ENCODE measurements around the gene EXOC7.
"Not testable (repeated sequence)": the region's sequence is repeated elsewhere in the genome, so short reads cannot be mapped to it uniquely, and the experiment has no call there.

Gene EXOC7

DNA sequence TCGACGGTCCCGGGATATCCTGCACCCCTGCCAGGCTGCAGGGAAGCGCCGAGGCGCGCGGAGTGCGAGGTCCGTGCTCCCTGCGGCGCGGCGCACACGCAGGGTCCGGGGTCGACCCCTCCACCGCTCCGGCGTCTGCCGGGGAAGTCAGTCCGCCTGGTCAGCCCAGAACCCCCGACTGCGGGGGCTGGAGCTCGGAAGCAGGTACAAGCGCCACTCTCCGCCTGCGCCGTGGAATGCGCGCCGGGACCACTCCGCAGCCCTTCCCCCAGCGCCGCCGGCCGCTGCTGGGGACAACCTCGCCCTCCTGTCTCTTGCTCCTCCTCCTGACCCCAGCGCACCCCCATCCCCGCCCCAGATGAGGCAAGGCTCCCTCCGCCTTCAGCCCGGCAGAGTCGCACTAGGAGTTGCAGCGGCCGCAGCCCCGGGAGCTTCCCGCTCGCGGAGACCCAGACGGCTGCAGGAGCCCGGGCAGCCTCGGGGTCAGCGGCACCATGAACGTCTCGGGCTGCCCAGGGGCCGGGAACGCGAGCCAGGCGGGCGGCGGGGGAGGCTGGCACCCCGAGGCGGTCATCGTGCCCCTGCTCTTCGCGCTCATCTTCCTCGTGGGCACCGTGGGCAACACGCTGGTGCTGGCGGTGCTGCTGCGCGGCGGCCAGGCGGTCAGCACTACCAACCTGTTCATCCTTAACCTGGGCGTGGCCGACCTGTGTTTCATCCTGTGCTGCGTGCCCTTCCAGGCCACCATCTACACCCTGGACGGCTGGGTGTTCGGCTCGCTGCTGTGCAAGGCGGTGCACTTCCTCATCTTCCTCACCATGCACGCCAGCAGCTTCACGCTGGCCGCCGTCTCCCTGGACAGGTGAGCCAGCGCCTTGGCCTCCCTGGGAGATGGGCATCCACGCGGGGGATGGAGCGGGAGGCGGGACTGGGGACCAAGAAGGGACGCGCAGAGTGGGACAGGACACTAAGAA lies 28.9 kb downstream of the EXOC7 start, which contains the start of gene GALR2:
TSS of gene GALR2 (plus strand) at position 392 of the 974 bp plus-strand sequence. CDS start at position 495, 103 bp downstream.
- no peak for DNase-seq (ENCODE audit: low read depth)

DNA sequence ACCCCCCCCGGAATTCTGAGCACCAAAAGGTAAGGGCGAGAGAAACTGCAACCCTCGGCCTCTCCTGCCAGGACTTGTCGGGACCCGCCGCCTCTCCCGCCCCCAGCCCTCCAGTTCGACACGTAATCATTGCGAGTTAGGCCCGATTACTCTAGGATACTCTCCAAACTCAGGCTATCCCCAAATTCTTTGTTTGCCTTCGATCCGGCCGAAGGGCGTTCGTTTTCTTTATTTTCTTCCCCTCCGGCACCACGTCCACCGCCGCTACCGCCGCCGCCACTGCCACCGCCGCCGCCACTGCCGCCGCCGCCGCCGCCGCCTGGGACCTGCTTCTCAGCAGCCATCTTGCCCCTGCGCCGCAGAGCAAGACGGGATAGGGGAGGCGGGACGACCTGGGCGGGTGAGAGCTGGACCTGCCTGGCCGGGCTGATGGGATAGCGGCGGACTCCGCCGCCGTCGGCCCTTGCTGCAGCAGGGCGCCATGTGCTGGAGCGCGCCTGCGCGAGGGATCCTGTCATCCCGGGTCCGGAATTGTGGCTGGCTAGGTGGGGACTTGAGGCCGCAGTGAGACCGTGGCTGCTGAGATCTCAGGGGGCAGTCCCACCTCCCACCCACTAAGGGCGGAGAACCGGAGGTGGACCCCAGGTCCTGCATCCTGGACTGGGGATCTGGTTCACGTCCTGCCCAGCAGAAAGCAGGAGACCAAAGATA lies 31.3 kb downstream of the EXOC7 start, which contains the start of gene SRP68:
TSS of gene SRP68 (minus strand) at position 370 of the 711 bp plus-strand sequence. CDS start at position 344, 26 bp downstream.
- DNase-seq (ENCODE audit: low read depth) = peak; percentile 80

DNA sequence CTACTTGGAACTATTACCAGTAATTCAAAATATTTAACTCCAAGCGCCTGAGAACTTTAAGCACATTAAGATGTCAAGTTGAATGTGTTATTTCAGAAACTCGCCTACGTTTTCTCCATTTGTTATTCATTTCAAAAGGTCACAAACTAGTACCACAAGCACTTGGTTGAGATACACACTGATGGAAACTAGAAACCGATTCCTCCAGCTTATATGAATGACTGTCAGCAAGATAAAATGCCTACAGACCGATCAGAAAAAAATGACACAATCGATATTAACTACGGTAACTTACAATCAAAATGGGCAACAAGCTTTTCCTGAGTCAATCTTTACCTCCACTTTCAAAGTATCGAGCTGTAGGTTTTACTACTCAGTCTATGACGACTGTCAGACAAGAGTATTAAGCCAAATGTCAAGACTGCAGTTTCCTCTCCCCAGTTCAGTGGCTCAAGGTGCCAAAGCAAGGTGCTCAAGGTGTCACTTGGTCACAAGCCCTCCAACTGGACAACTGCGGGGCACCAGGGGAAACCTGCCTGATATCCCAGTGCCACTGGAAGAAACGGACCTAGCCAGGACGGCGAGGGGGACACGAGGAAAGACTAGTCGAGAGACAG lies 31.9 kb downstream of the EXOC7 start:
- no peak for DNase-seq (ENCODE audit: low read depth)

- DNase-seq (ENCODE audit: low read depth) = no peak
These were observed 37.8 kb downstream of the EXOC7 start for GRCh38 chr17:76065775-76066174.

DNA sequence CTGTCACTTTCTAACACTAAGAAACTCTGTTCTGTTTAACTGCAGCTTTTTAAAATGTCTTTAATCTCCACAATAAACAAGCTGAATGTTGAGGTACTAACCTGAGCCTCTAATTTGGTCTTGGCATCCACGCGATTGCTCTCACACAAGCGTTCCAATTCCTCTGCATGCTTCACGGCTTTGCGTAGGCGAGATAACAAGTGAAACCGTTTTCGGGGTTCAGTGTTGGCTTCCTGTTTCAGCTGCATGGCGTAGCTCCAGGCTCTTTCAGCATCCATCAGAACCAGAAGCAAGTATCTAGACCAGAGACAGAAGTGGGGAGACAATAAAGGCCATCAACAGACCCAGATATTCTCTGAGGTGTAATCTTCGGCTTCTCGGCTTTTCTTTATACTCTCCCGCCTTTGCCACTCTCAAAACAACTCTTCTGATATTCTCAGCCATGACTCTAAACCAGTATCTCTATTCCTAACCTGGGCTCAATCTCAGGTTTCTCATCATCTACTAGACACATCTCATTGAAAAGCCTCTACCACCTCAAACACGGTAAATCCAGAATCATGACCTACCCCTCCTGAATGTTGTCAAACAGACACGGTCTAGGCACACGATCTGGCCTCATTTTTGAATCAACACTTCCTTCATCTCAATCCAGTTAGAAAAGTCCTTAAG lies 39.6 kb downstream of the EXOC7 start:
- no peak for DNase-seq (ENCODE audit: low read depth)

DNA sequence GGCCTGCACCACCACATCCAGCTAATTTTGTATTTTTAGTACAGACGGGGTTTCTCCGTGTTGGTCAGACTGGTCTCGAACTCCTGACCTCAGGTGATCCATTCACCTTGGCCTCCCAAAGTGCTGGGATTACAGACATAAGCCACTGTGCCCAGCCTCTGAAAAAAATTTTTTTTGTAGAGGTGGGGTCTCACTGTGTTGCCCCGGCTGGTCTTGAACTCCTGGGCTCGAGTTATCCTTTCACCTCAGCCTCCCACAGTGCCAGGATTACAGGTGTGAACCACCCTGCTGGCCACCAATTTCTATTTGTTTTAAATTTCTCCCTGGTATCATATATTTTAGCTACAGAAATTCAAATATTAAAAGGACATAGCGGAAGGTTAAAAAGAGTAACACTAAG lies 45.3 kb downstream of the EXOC7 start:
- DNase-seq (ENCODE audit: low read depth) = not testable (repeated sequence)

- no peak for DNase-seq (ENCODE audit: low read depth)
These were observed 46.7 kb downstream of the EXOC7 start for GRCh38 chr17:76056882-76057281.

GRCh38 chr17:76054112-76054476 lies 49.5 kb downstream of the EXOC7 start:
- DNase-seq (ENCODE audit: low read depth) = no peak

- DNase-seq (ENCODE audit: low read depth) = no peak
These were observed 50.1 kb downstream of the EXOC7 start for GRCh38 chr17:76053246-76054111.

- no peak for DNase-seq (ENCODE audit: low read depth)
These were observed 52.0 kb downstream of the EXOC7 start for GRCh38 chr17:76051561-76051960.

GRCh38 chr17:76050538-76051467 lies 52.8 kb downstream of the EXOC7 start:
- DNase-seq (ENCODE audit: low read depth) = no peak

DNA sequence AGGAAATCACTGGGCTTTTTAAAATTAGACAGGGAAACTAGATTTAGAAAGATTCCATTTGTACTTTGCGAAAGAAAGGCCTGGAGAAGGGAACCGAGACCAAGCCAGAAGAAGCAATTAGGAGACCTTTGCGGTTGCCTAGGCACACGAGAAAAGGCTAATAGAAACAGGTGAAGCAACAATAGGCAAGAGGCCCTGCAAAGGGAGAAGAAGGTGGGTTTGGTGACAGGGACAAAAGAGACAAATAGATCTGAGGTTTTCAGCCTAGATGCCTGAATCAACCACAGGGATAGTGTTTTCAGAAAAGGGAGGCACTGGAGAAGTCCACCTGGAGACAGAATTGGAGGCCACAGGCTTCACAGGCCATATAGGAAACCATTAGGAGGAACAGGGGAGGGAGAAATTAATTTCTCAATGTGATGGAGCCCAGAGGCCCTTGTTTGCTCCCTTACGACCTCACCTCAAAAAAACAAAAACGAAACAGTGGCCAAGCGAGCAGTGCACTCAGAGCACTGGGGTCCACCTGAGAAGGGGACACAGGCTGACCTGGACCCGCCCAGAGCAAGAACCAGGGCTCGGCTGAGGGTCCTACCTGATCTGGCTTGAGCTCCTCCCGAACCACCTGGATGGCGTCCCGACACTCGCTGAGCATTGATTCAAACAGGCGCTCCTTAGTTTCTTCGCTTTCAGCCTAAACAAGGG lies 53.6 kb downstream of the EXOC7 start:
- no peak for DNase-seq (ENCODE audit: low read depth)

DNA sequence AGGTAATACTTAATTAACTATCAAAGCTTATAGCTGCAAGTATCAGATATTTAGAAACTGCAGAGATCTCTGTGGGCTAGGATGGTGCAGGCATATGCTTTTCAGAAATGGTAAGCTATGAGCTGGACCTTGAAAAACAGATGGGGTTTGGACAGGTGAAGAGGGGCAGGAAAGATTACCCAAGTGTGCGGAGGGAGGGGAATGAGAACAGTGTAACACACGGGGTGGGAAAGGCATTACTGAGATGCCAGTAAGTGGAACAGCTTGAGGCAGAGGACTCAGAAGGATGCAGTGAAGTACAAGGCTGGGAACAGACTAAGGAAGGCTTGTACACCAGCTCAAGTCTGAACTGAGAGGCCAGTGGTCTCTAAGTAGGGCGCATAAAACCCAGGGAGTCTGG lies 54.3 kb downstream of the EXOC7 start:
- DNase-seq (ENCODE audit: low read depth) = no peak

DNA sequence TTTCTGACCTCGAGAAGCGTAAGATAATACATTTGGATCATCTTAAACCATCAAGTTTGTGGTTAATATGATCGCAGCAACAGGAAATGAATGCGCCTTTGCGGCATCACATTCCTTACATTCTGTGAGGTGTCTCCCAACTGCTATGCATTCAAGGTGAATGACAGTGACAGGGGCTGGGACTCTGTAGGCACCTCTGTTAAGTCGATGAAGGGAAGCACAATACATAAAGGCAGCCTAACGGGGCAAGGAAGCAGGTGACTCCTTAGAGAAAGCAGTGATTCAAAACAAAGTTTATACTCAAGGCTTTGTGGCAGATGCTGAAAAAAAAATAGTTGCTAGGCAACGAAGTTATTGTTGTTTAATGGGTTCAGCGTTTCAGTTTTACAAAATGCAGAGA lies 54.9 kb downstream of the EXOC7 start:
- no peak for DNase-seq (ENCODE audit: low read depth)

- DNase-seq (ENCODE audit: low read depth) = no peak
These were observed 55.5 kb downstream of the EXOC7 start for GRCh38 chr17:76048025-76048605.

- no peak for DNase-seq (ENCODE audit: low read depth)
These were observed 57.5 kb downstream of the EXOC7 start for GRCh38 chr17:76046064-76046463.

GRCh38 chr17:76044475-76045007 lies 59.0 kb downstream of the EXOC7 start:
- not testable (repeated sequence) for DNase-seq (ENCODE audit: low read depth)

DNA sequence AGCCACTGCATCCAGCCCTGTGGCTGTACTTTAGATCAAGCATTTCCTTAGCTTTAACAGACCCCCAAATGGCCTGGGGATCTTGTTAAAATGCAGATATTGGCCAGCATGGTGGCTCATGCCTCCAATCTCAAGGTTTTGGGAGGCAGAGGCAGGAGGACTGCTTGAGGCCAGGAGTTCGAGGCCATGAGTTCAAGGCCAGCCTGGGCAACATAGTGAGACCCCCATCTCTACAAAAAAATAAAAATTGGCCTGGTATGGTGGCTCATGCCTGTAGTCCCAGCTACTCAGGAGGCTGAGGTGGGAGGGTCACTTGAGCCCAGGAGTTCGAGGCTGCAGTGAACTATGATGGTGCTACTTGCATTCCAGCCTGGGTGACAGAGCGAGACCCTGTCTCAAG lies 60.7 kb downstream of the EXOC7 start:
- not testable (repeated sequence) for DNase-seq (ENCODE audit: low read depth)

All from activated T-cell treated with anti-CD3 and anti-CD28 coated beads for 24 hours (primary cell).